Measurements from ENCODE around the gene TPRX2.
"Not testable (repeated sequence)": the region's sequence is repeated elsewhere in the genome, so short reads cannot be mapped to it uniquely, and the experiment has no call there.

The TPRX2 gene

GRCh38 chr19:47896019-47896418 lies 37.0 kb downstream of the TPRX2 start:
- no peak overlapping the region for H3K4me3 ChIP-seq (ENCODE audit: low read depth, low read length)
- TF ChIP-seq, protein P1, sequence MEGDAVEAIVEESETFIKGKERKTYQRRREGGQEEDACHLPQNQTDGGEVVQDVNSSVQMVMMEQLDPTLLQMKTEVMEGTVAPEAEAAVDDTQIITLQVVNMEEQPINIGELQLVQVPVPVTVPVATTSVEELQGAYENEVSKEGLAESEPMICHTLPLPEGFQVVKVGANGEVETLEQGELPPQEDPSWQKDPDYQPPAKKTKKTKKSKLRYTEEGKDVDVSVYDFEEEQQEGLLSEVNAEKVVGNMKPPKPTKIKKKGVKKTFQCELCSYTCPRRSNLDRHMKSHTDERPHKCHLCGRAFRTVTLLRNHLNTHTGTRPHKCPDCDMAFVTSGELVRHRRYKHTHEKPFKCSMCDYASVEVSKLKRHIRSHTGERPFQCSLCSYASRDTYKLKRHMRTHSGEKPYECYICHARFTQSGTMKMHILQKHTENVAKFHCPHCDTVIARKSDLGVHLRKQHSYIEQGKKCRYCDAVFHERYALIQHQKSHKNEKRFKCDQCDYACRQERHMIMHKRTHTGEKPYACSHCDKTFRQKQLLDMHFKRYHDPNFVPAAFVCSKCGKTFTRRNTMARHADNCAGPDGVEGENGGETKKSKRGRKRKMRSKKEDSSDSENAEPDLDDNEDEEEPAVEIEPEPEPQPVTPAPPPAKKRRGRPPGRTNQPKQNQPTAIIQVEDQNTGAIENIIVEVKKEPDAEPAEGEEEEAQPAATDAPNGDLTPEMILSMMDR (IDR thresholded peaks at IDR 0.05; ENCODE audit: low read depth, low read length), result no peak
- TF ChIP-seq MYC (IDR thresholded peaks at IDR 0.05; ENCODE audit: low read depth, low read length) (no peak), POLR2A (IDR thresholded peaks at IDR 0.05; ENCODE audit: extremely low read depth, insufficient read length) (no peak), MAX (IDR thresholded peaks at IDR 0.05; ENCODE audit: low read depth, low read length) (no peak)
- no peak for DNase-seq (ENCODE audit: low read depth)

GRCh38 chr19:47896773-47897172 lies 37.7 kb downstream of the TPRX2 start:
- DNase-seq (ENCODE audit: low read depth), result no peak
- H3K4me3 ChIP-seq (ENCODE audit: low read depth, low read length), result no peak overlapping the region
- TF ChIP-seq, protein P1 (IDR thresholded peaks at IDR 0.05; ENCODE audit: low read depth, low read length), result no peak
- TF ChIP-seq POLR2A (IDR thresholded peaks at IDR 0.05; ENCODE audit: extremely low read depth, insufficient read length) (no peak), MYC (IDR thresholded peaks at IDR 0.05; ENCODE audit: low read depth, low read length) (no peak), MAX (IDR thresholded peaks at IDR 0.05; ENCODE audit: low read depth, low read length) (no peak)

DNA sequence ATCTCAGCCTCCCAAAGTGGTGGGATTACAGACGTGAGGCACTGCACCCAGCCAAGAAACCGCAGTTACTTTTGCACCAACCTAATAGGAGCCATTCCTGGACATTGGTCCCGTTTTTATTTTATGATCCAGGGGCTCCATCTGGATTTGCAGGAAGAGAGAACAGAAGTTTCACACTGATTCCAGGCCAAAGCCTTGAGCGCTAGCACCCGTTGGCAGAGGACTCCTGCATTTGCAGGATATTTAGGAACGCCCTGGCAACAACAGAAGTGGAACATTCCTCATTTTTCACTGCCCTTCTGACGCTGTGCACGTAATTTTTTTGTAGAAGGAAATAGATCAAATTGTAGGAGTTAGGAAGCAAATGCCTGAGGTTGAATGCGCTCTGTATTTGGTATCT lies 38.8 kb downstream of the TPRX2 start:
- DNase-seq (ENCODE audit: low read depth), result no peak
- no peak overlapping the region for H3K4me3 ChIP-seq (ENCODE audit: low read depth, low read length)
- TF ChIP-seq MYC (IDR thresholded peaks at IDR 0.05; ENCODE audit: low read depth, low read length) (no peak), MAX (IDR thresholded peaks at IDR 0.05; ENCODE audit: low read depth, low read length) (no peak), POLR2A (IDR thresholded peaks at IDR 0.05; ENCODE audit: extremely low read depth, insufficient read length) (no peak)
- TF ChIP-seq, protein P1 (IDR thresholded peaks at IDR 0.05; ENCODE audit: low read depth, low read length), result no peak

DNA sequence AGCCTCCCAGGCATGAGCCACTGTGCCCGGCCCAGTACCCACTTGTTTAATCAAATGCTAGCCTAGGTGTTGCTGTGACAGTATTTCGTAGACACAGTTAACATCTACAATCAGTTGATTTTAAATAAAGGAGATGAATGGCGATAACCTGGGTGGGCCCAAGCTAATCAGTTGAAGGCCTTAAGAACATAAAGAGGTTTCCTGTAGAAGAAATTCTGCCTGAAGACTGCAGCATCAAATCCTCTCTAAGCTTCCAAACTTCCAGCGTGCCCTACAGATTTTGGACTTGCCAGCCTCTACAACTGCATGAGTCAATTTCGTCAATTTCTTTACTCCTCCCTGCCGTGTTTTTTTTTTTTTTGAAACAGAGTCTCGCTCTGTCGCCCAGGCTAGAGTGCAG lies 40.3 kb downstream of the TPRX2 start:
- no peak for DNase-seq (ENCODE audit: low read depth)
- H3K4me3 ChIP-seq (ENCODE audit: low read depth, low read length), result no peak overlapping the region
- no peak for TF ChIP-seq MYC (IDR thresholded peaks at IDR 0.05; ENCODE audit: low read depth, low read length)
- TF ChIP-seq MAX (IDR thresholded peaks at IDR 0.05; ENCODE audit: low read depth, low read length), result no peak
- TF ChIP-seq, protein P1 (IDR thresholded peaks at IDR 0.05; ENCODE audit: low read depth, low read length), result no peak
- TF ChIP-seq POLR2A (IDR thresholded peaks at IDR 0.05; ENCODE audit: extremely low read depth, insufficient read length), result no peak

GRCh38 chr19:47901370-47901769 lies 42.3 kb downstream of the TPRX2 start:
- no peak for DNase-seq (ENCODE audit: low read depth)
- TF ChIP-seq MAX (IDR thresholded peaks at IDR 0.05; ENCODE audit: low read depth, low read length), result no peak
- no peak for TF ChIP-seq MYC (IDR thresholded peaks at IDR 0.05; ENCODE audit: low read depth, low read length)
- TF ChIP-seq, protein P1 (IDR thresholded peaks at IDR 0.05; ENCODE audit: low read depth, low read length), result no peak
- TF ChIP-seq POLR2A (IDR thresholded peaks at IDR 0.05; ENCODE audit: extremely low read depth, insufficient read length), result no peak
- no peak overlapping the region for H3K4me3 ChIP-seq (ENCODE audit: low read depth, low read length)

DNA sequence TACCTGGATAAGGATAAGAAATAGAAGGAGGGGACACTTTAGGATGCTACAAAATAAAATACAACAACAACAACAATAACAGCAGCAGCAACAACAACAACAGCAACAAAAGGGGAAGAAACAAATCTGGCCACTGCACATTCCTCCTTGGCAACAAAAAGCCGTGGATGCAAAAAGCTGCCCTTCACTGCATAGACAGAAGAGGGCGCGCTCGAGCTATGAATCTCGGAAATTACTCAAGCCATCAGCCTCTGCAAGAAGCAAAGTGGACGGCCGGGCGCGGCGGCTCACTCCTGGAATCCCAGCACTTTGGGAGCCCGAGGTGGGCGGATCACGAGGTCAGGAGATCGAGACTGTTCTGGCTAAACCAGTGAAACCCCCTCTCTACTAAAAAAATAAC lies 50.3 kb downstream of the TPRX2 start:
- not testable (repeated sequence) for DNase-seq (ENCODE audit: low read depth); H3K4me3 ChIP-seq (ENCODE audit: low read depth, low read length)

- not testable (repeated sequence) for DNase-seq (ENCODE audit: low read depth); H3K4me3 ChIP-seq (ENCODE audit: low read depth, low read length)
Measured at GRCh38 chr19:47910191-47910590, 51.2 kb downstream of the TPRX2 start.

Data from NB4 (cell line).